GM21737 (cell line): ENCODE measurements around the gene CCL13.
A peak's percentile ranks its signal among the peaks of the same experiment; 100 is the strongest.

ENCODE experiments used
- ATAC-seq: cut with Tn5 transposase; IDR thresholded peaks from one replicate; pipeline ENCODE4 v1.9.1; 2021; ENCODE audit warnings: mild to moderate bottlenecking, moderate library complexity; ENCODE audit not compliant: unreplicated experiment

CCL13 gene

GRCh38 chr17:34361478-34362061 lies 5.3 kb downstream of the CCL13 start:
- ATAC-seq, result peak; percentile 76

GRCh38 chr17:34363183-34363661 lies 6.9 kb downstream of the CCL13 start, which contains the start of gene CCL1:
TSS of gene CCL1 (minus strand) at chr17:34363233. CDS start at chr17:34363161, 72 bp downstream.
- ATAC-seq, result no peak

- ATAC-seq, result no peak
Measured at GRCh38 chr17:34364751-34365150, 8.5 kb downstream of the CCL13 start.

- no peak for ATAC-seq
Measured at GRCh38 chr17:34365340-34365739, 9.1 kb downstream of the CCL13 start.

GRCh38 chr17:34366010-34366409 lies 9.7 kb downstream of the CCL13 start:
- ATAC-seq, result no peak

GRCh38 chr17:34366529-34367107 lies 10.3 kb downstream of the CCL13 start:
- no peak for ATAC-seq

GRCh38 chr17:34367486-34368195 lies 11.4 kb downstream of the CCL13 start:
- ATAC-seq, result no peak

- ATAC-seq, result no peak
Measured at GRCh38 chr17:34368196-34368945, 12.1 kb downstream of the CCL13 start.

- no peak for ATAC-seq
Measured at GRCh38 chr17:34368946-34369500, 12.7 kb downstream of the CCL13 start.

GRCh38 chr17:34369571-34369970 lies 13.3 kb downstream of the CCL13 start:
- ATAC-seq, result no peak

GRCh38 chr17:34370376-34370996 lies 14.2 kb downstream of the CCL13 start:
- ATAC-seq, result no peak

- no peak for ATAC-seq
Measured at GRCh38 chr17:34370997-34371395, 14.7 kb downstream of the CCL13 start.

- ATAC-seq, result no peak
Measured at GRCh38 chr17:34371405-34372100, 15.3 kb downstream of the CCL13 start.

GRCh38 chr17:34374457-34374856 lies 18.2 kb downstream of the CCL13 start:
- no peak for ATAC-seq

GRCh38 chr17:34375426-34375997 lies 19.2 kb downstream of the CCL13 start:
- ATAC-seq, result no peak

- no peak for ATAC-seq
Measured at GRCh38 chr17:34377078-34377823, 21.0 kb downstream of the CCL13 start.

- peak; percentile 71 for ATAC-seq
Measured at GRCh38 chr17:34378664-34379101, 22.4 kb downstream of the CCL13 start.

- ATAC-seq, result no peak
Measured at GRCh38 chr17:34379868-34380267, 23.6 kb downstream of the CCL13 start.

GRCh38 chr17:34382621-34383124 lies 26.4 kb downstream of the CCL13 start:
- ATAC-seq, result no peak
